ENCODE measurements around the gene SLBP.

Gene SLBP

GRCh38 chr4:1743975-1744374 lies 31.9 kb upstream of the SLBP start:
- H3K4me1 Mint-ChIP-seq: peaks cover 0 to 10% of the 10 kb centered on the region in 2 donors
- H3K4me3 Mint-ChIP-seq: no peak overlapping the region
- H3K36me3 Mint-ChIP-seq: peaks cover 35 to 42% of the 10 kb centered on the region in 2 donors
- no peak overlapping the region for H3K27ac Mint-ChIP-seq
- no peak for DNase-seq
- H3K27me3 Mint-ChIP-seq: peaks cover 0 to 6% of the 10 kb centered on the region in 2 donors
- ATAC-seq (replicated peaks): no peak
- H3K9me3 Mint-ChIP-seq: peaks cover 0 to under 1% of the 10 kb centered on the region in 2 donors

- peaks cover 4% of the 10 kb centered on the region in 2 donors for H3K9me3 Mint-ChIP-seq
- H3K4me1 Mint-ChIP-seq: peaks cover 0 to 8% of the 10 kb centered on the region in 2 donors
- DNase-seq (no peak), ATAC-seq (replicated peaks) (no peak)
- H3K27ac Mint-ChIP-seq: peak overlapping the region; percentile 54
- peaks cover 0 to 5% of the 10 kb centered on the region in 2 donors for H3K27me3 Mint-ChIP-seq
- peaks cover 40 to 46% of the 10 kb centered on the region in 2 donors for H3K36me3 Mint-ChIP-seq
- no peak overlapping the region for H3K4me3 Mint-ChIP-seq
These were observed 31.4 kb upstream of the SLBP start for GRCh38 chr4:1743551-1743950.

- ATAC-seq (replicated peaks): no peak
- peaks cover 0 to 2% of the 10 kb centered on the region in 2 donors for H3K4me1 Mint-ChIP-seq
These were observed 29.1 kb upstream of the SLBP start for GRCh38 chr4:1741208-1741607.

GRCh38 chr4:1740021-1740545 lies 28.0 kb upstream of the SLBP start:
- Mint-ChIP-seq H3K36me3 (peaks cover 66 to 73% of the 10 kb centered on the region in 2 donors), H3K4me3 (no peak overlapping the region), H3K27me3 (no peaks in the 10 kb centered on the region), H3K4me1 (no peaks in the 10 kb centered on the region), H3K9me3 (peaks cover 9 to 11% of the 10 kb centered on the region in 2 donors), H3K27ac (peak overlapping the region; percentile 14)
- DNase-seq: no peak
- ATAC-seq (replicated peaks): no peak

More at GRCh38 chr4:1741208-1741607, 29.1 kb upstream of the SLBP start:
- no peak overlapping the region for H3K4me3 Mint-ChIP-seq
- peaks cover 9 to 11% of the 10 kb centered on the region in 2 donors for H3K9me3 Mint-ChIP-seq
- no peak for DNase-seq
- peaks cover 60 to 68% of the 10 kb centered on the region in 2 donors for H3K36me3 Mint-ChIP-seq
- no peak overlapping the region for H3K27ac Mint-ChIP-seq
- H3K27me3 Mint-ChIP-seq: no peaks in the 10 kb centered on the region

- H3K9me3 Mint-ChIP-seq: peaks cover 9 to 11% of the 10 kb centered on the region in 2 donors
- H3K27me3 Mint-ChIP-seq: no peaks in the 10 kb centered on the region
- peaks cover 63 to 70% of the 10 kb centered on the region in 2 donors for H3K36me3 Mint-ChIP-seq
- H3K27ac Mint-ChIP-seq: no peak overlapping the region
- H3K4me1 Mint-ChIP-seq: no peaks in the 10 kb centered on the region
- ATAC-seq (replicated peaks): no peak
- no peak for DNase-seq
- H3K4me3 Mint-ChIP-seq: no peak overlapping the region
These were observed 27.2 kb upstream of the SLBP start for GRCh38 chr4:1739358-1739757.

GRCh38 chr4:1738410-1738809 lies 26.3 kb upstream of the SLBP start:
- ATAC-seq (replicated peaks) (no peak), DNase-seq (no peak)
- no peaks in the 10 kb centered on the region for H3K27me3 Mint-ChIP-seq
- peaks cover 58 to 62% of the 10 kb centered on the region in 2 donors for H3K36me3 Mint-ChIP-seq
- H3K4me3 Mint-ChIP-seq: no peak overlapping the region
- H3K4me1 Mint-ChIP-seq: no peaks in the 10 kb centered on the region
- H3K9me3 Mint-ChIP-seq: peaks cover 9 to 11% of the 10 kb centered on the region in 2 donors
- no peak overlapping the region for H3K27ac Mint-ChIP-seq

- Mint-ChIP-seq H3K27me3 (no peaks in the 10 kb centered on the region), H3K9me3 (peaks cover 9 to 11% of the 10 kb centered on the region in 2 donors), H3K4me3 (no peak overlapping the region)
These were observed 25.5 kb upstream of the SLBP start for GRCh38 chr4:1737666-1738065.

GRCh38 chr4:1736812-1737211 lies 24.7 kb upstream of the SLBP start:
- H3K27ac Mint-ChIP-seq: no peak overlapping the region
- H3K9me3 Mint-ChIP-seq: peaks cover 9 to 11% of the 10 kb centered on the region in 2 donors
- peak overlapping the region in 1 of 2 donors; percentile 30 for H3K4me3 Mint-ChIP-seq
- H3K27me3 Mint-ChIP-seq: no peaks in the 10 kb centered on the region
- ATAC-seq (replicated peaks): no peak
- peaks cover 58 to 65% of the 10 kb centered on the region in 2 donors for H3K36me3 Mint-ChIP-seq
- H3K4me1 Mint-ChIP-seq: no peaks in the 10 kb centered on the region
- DNase-seq: no peak

More at GRCh38 chr4:1737666-1738065, 25.5 kb upstream of the SLBP start:
- ATAC-seq (replicated peaks): no peak
- no peak for DNase-seq
- peaks cover 58 to 64% of the 10 kb centered on the region in 2 donors for H3K36me3 Mint-ChIP-seq
- H3K4me1 Mint-ChIP-seq: no peaks in the 10 kb centered on the region
- no peak overlapping the region for H3K27ac Mint-ChIP-seq

- Mint-ChIP-seq H3K27me3 (no peaks in the 10 kb centered on the region), H3K4me1 (no peaks in the 10 kb centered on the region), H3K27ac (no peak overlapping the region), H3K36me3 (peaks cover 53 to 54% of the 10 kb centered on the region in 2 donors), H3K9me3 (peaks cover 9 to 11% of the 10 kb centered on the region in 2 donors), H3K4me3 (no peak overlapping the region)
- no peak for ATAC-seq (replicated peaks)
- DNase-seq: no peak
These were observed 23.1 kb upstream of the SLBP start for GRCh38 chr4:1735215-1735614.

GRCh38 chr4:1732911-1733310 lies 20.8 kb upstream of the SLBP start:
- H3K27me3 Mint-ChIP-seq: no peaks in the 10 kb centered on the region
- H3K36me3 Mint-ChIP-seq: peaks cover 47 to 54% of the 10 kb centered on the region in 2 donors

GRCh38 chr4:1731180-1731579 lies 19.1 kb upstream of the SLBP start:
- no peak overlapping the region for H3K4me3 Mint-ChIP-seq
- DNase-seq (no peak), ATAC-seq (replicated peaks) (no peak)
- peaks cover 14 to 27% of the 10 kb centered on the region in 2 donors for H3K4me1 Mint-ChIP-seq
- H3K9me3 Mint-ChIP-seq: no peaks in the 10 kb centered on the region
- no peaks in the 10 kb centered on the region for H3K27me3 Mint-ChIP-seq
- no peak overlapping the region for H3K27ac Mint-ChIP-seq
- H3K36me3 Mint-ChIP-seq: peaks cover 45 to 54% of the 10 kb centered on the region in 2 donors

More at GRCh38 chr4:1732911-1733310, 20.8 kb upstream of the SLBP start:
- Mint-ChIP-seq H3K4me1 (peaks cover 6 to 15% of the 10 kb centered on the region in 2 donors), H3K4me3 (no peak overlapping the region), H3K27ac (no peak overlapping the region), H3K9me3 (peaks cover 0 to under 1% of the 10 kb centered on the region in 2 donors)
- no peak for DNase-seq
- ATAC-seq (replicated peaks): no peak

GRCh38 chr4:1730532-1731135 lies 18.5 kb upstream of the SLBP start:
- no peaks in the 10 kb centered on the region for H3K27me3 Mint-ChIP-seq
- no peaks in the 10 kb centered on the region for H3K9me3 Mint-ChIP-seq
- no peak overlapping the region for H3K4me3 Mint-ChIP-seq
- no peak for DNase-seq
- no peak overlapping the region for H3K27ac Mint-ChIP-seq
- no peak for ATAC-seq (replicated peaks)
- H3K36me3 Mint-ChIP-seq: peaks cover 43 to 54% of the 10 kb centered on the region in 2 donors
- peaks cover 18 to 30% of the 10 kb centered on the region in 2 donors for H3K4me1 Mint-ChIP-seq

- ATAC-seq (replicated peaks): no peak
- H3K4me3 Mint-ChIP-seq: no peak overlapping the region
- peaks cover 30 to 44% of the 10 kb centered on the region in 2 donors for H3K4me1 Mint-ChIP-seq
- no peak for DNase-seq
- H3K27me3 Mint-ChIP-seq: no peaks in the 10 kb centered on the region
- H3K36me3 Mint-ChIP-seq: peaks cover 44 to 62% of the 10 kb centered on the region in 2 donors
- no peaks in the 10 kb centered on the region for H3K9me3 Mint-ChIP-seq
- H3K27ac Mint-ChIP-seq: peak overlapping the region; percentile 59
These were observed 16.2 kb upstream of the SLBP start for GRCh38 chr4:1728061-1728980.
